HG03378 (cell line): ENCODE results near the gene STK10.
"Not testable (repeated sequence)": the region's sequence is repeated elsewhere in the genome, so short reads cannot be mapped to it uniquely, and the experiment has no call there.

Experiments
- ATAC-seq: cut with Tn5 transposase; IDR thresholded peaks from one replicate; pipeline ENCODE4 v1.9.1; 2021; ENCODE audit warnings: mild to moderate bottlenecking, moderate library complexity; ENCODE audit not compliant: unreplicated experiment

The STK10 gene

GRCh38 chr5:172166030-172166826, 21.8 kb downstream of the STK10 start:
- no peak for ATAC-seq

DNA sequence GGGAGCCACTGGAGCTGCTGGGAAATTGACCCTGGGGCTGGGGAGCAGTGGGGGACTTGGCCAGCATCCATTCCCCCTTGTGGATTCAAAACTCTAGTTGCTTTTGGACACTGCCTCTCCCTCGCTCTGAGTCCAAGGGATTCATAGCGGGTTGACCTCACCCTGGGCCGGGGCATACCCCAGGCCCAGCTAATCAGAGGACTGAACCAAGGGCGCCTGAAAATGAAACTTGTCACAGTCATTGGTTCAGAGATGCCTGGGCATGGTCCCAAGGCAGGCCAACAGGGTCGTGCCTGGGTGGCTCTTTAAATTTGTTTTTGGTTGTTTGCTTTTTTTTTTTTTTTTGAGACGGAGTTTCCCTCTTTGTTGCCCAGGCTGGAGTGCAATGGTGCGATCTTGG, 22.6 kb downstream of the STK10 start:
- ATAC-seq: peak; percentile 57

DNA sequence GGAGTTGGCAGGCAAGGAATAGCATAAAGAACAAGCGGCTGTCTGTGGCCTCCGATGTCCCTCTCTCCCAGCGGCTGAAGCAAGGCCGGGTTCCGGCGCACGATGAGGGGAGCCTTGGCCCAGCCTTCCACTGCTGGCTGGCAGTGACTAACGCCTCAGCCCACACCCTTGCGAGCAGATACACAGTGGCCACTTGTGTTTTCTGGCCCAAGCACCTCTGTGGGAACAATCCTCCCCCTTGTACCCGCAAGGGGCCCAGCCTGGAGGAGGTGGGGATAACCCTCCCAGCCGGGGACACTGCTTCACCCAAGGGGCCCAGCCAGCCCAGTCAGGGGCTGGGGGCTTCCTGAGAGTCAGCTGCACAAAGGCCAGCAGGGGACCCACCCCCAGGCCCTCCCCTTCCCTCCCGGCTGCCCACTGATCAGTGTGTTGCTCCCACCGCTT, 23.2 kb downstream of the STK10 start:
- no peak for ATAC-seq

DNA sequence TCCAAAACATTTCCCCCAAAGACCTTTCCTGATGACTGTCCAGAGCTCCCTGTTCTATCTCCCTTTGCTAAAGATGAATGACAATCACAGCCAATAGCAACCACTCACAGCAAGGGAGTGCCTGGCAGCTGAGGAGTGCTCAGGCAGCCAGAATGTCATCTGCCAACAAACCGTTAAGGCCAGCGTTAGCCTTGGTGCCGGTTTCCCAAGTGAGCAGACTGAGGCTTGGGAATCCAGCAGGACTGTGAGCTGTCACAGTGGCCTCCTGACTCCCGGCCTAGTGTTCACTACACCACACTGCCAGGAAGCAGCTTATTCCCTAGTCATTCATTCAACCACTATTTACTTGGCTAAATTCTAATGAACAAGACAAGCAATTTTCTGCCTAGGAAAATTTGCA, 24.7 kb downstream of the STK10 start:
- ATAC-seq: no peak

GRCh38 chr5:172162987-172163343, 25.1 kb downstream of the STK10 start:
- no peak for ATAC-seq

GRCh38 chr5:172162323-172162986, 25.6 kb downstream of the STK10 start:
- ATAC-seq: no peak

DNA sequence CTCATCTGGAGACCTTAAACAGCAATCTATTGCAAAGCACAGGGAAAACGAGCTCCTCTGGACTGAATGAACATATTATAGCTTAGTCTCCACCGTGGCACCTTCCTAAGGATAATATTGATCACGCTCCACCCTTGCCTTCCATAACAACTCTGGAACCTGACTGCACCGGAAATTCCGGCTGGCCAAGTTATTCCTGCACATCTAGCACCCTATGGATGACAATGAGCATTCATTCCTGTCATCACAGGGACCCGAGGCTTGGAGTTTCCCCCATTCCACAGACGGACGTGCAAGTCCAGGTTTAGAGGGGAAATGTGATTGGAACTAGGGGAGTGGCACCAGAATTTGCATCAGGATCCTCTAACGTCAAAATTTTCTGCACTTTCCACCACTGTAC, 27.5 kb downstream of the STK10 start:
- ATAC-seq: no peak

GRCh38 chr5:172159016-172159415, 29.0 kb downstream of the STK10 start:
- no peak for ATAC-seq

- no peak for ATAC-seq
These were observed 31.5 kb downstream of the STK10 start for GRCh38 chr5:172156541-172156994.

DNA sequence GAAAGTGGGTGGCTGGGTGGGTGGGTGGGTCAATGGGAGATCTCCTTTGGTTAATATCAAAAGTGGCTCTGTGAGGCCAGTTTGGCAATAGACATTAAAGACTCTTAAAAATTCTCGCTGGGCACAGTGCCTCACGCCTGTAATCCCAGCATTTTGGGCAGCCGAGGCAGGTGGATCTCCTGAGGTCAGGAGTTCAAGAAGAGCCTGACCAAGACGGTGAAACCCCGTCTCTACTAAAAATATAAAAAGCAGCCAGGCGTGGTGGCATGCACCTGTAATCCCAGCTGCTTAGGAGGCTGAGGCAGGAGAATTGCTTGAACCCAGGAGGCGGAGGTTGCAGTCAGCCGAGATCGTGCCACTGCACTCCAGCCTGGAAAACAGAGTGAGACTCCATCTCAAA, 32.9 kb downstream of the STK10 start:
- not testable (repeated sequence) for ATAC-seq

GRCh38 chr5:172153695-172154094, 34.3 kb downstream of the STK10 start:
- ATAC-seq: no peak

- ATAC-seq: no peak
These were observed 36.3 kb downstream of the STK10 start for GRCh38 chr5:172151661-172152210.

GRCh38 chr5:172150514-172151425, 37.3 kb downstream of the STK10 start:
- peak; percentile 59 for ATAC-seq

GRCh38 chr5:172149481-172149880, 38.5 kb downstream of the STK10 start:
- ATAC-seq: not testable (repeated sequence)

GRCh38 chr5:172149073-172149472, 39.0 kb downstream of the STK10 start:
- ATAC-seq: no peak

GRCh38 chr5:172148381-172148780, 39.6 kb downstream of the STK10 start:
- ATAC-seq: no peak

DNA sequence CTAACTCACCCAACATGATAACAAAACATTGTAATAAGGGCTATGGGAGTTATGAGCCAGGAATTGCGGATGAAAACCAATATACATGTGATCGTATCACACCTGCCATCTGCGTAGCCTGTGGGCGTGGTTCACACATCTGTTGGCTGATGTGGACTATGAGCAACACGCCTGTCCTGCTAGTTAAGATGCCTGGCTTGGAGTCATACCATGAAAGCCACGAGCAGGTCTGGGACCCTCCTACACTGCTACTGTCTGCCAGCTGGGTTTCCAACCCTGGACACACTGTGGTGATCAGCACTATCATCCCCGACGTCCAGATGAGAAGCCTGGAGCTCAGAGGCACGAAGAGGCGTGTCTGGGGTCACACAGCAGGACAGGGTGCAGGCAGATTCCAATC, 40.2 kb downstream of the STK10 start:
- no peak for ATAC-seq

DNA sequence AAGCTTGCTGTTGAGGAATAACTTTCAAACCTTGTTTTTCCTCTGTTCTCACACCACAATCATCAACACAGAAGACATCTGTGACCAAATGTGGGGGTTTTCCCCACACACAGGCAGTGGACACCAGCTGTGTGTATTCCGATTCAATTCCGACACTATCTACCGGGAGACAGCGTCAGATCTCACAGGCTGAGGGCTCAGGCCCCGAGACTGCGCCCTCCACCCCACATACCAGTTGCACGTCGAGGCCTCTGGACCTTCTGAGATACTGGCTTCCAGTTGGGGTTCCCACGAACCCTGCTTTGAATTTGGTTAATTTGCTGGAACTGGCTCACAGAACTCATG, 41.3 kb downstream of the STK10 start:
- ATAC-seq: no peak

GRCh38 chr5:172145870-172146747, 41.9 kb downstream of the STK10 start:
- ATAC-seq: no peak
